Liver (tissue), 3 donors: ENCODE results near the gene ERO1B.

ENCODE experiments used
- ATF3 ChIP-seq: IDR thresholded peaks from 2 replicates; pipeline ENCODE4 v1.6.1; 2016; ENCODE audit warnings: antibody characterized with exemption
- CTCF ChIP-seq: fragments of 150-350 bp; IDR thresholded peaks from 2 replicates; pipeline ENCODE4 v1.5.1; 2017; ENCODE audit warnings: improper control_type of control experiment, low read depth, low read length; ENCODE audit not compliant: missing input control
- EGR1 ChIP-seq, 2 donors: IDR thresholded peaks; 2 replicates each; pipeline ENCODE4 v1.6.1; 2016 to 2018; ENCODE audit warnings: antibody characterized with exemption in 2 of 2, low read depth in 2 of 2
- GABPA ChIP-seq, 2 donors: IDR thresholded peaks in 1 of 2; conservative IDR thresholded peaks in 1 of 2; 2 replicates each; pipeline ENCODE4 v1.6.1; 2016; ENCODE audit warnings: antibody characterized with exemption in 2 of 2, mild to moderate bottlenecking in 1 of 2, moderate library complexity in 1 of 2
- MAX ChIP-seq: IDR thresholded peaks from 2 replicates; pipeline ENCODE4 v1.6.1; 2016; ENCODE audit warnings: antibody characterized with exemption
- RAD21 ChIP-seq, 2 donors: IDR thresholded peaks; 2 replicates each; pipeline ENCODE4 v1.6.1; 2016; ENCODE audit warnings: antibody characterized with exemption in 2 of 2, mild to moderate bottlenecking in 2 of 2
- REST ChIP-seq: IDR thresholded peaks from 2 replicates; pipeline ENCODE4 v1.6.1; 2016; ENCODE audit warnings: antibody characterized with exemption, mild to moderate bottlenecking
- SP1 ChIP-seq: IDR thresholded peaks from 2 replicates; pipeline ENCODE4 v1.6.1; 2018; ENCODE audit warnings: antibody characterized with exemption, mild to moderate bottlenecking
- TAF1 ChIP-seq: conservative IDR thresholded peaks from 2 replicates; pipeline ENCODE4 v1.6.1; 2016; ENCODE audit warnings: antibody characterized with exemption, mild to moderate bottlenecking
- donor health status: healthy.
- donor health status: healthy.

- TF ChIP-seq TAF1 (no peak), EGR1 (IDR thresholded peaks at IDR 0.05; ENCODE audit: low read depth in 2 of 2) (no peak), CTCF (no peak), GABPA (IDR thresholded peaks at IDR 0.05 in 1 of 2, conservative IDR thresholded peaks at IDR 0.05 in 1 of 2) (no peak), SP1 (no peak), REST (no peak), MAX (no peak), ATF3 (no peak), RAD21 (IDR thresholded peaks at IDR 0.05) (no peak)
These were observed 88.6 kb downstream of the ERO1B start for GRCh38 chr1:236193184-236193583.
